K562 (cell line): ENCODE results near the gene COL13A1. TPM values are rescaled to one million over a fixed set of nuclear protein-coding genes. Genes with fewer than 3 reads are reported as not detected.

Source experiments
- ATAC-seq: fragments of 200-7000 bp; cut with Tn5 transposase; 3 replicates; pipeline ENCODE4 v1.9.1; 2020; ENCODE audit warnings: moderate library complexity
- BruUV-seq: library from RNA; stranded (reverse); fragments of 400-500 nt; replicated peaks from 2 replicates; lab custom pipeline; 2021; lab: Mats Ljungman, UMichigan
- CTCF ChIA-PET: fragments of 300-600 bp; formaldehyde crosslinking; extraction: SDS; loops from one replicate; lab custom pipeline; 2021; ENCODE audit warnings: low intra/inter-chr PET ratio; lab: Yijun Ruan, JAX
- POLR2A ChIA-PET: fragments of 300-600, 350-650 bp; sonication (Branson Sonifier 250); formaldehyde crosslinking; extraction: SDS; loops from one replicate; lab custom pipeline; 2021; ENCODE audit warnings: antibody characterized with exemption, inconsistent platforms; lab: Yijun Ruan, JAX
- DNase-seq, 4 experiments: peaks; one replicate each; pipeline versions ENCODE4 v3.0.0 to v3.0.0-alpha.2; 2011 to 2018; ENCODE audit warnings: low spot score in 3 of 4, mixed read lengths in 3 of 4; ENCODE audit errors: extremely low read depth in 1 of 4
- FAIRE-seq: peaks from 2 replicates; lab custom pipeline; 2011; peaks lifted over from hg19 to GRCh38; lab: Jason Lieb, UNC
- H2AFZ ChIP-seq: 2 replicates; pipeline ENCODE4 v1.6.0; 2011; ENCODE audit warnings: low read depth, low read length, control low read depth, inconsistent platforms
- H3K27ac ChIP-seq: fragments of 200-600 bp; 3 replicates; pipeline ENCODE4 v1.8.0; 2011; ENCODE audit warnings: low read depth, mild to moderate bottlenecking, control low read depth, inconsistent platforms, low read length, moderate library complexity, mixed read lengths; ENCODE audit errors: extremely low read depth
- H3K27me3 ChIP-seq, 2 experiments: fragments of 300-600 bp in 1 of 2; 2 replicates in 1 of 2; 3 replicates in 1 of 2; pipeline versions ENCODE4 v1.6.0 to v1.8.0; 2011; ENCODE audit warnings: inconsistent platforms in 2 of 2, low read length in 2 of 2, mild to moderate bottlenecking in 1 of 2, mixed read lengths in 1 of 2, moderate library complexity in 1 of 2; ENCODE audit not compliant: control insufficient read depth in 2 of 2, insufficient read depth in 2 of 2
- H3K36me3 ChIP-seq: fragments of 300-600 bp; 3 replicates; pipeline ENCODE4 v1.8.0; 2011; ENCODE audit warnings: mild to moderate bottlenecking, low read length, inconsistent platforms; ENCODE audit not compliant: control insufficient read depth, insufficient read depth
- H3K4me1 ChIP-seq, 2 experiments: fragments of 200-600 bp in 1 of 2; replicated peaks in 1 of 2; 2 replicates in 1 of 2; 3 replicates in 1 of 2; pipeline versions ENCODE4 v1.5.1 to v1.8.0; 2011; ENCODE audit warnings: inconsistent platforms in 2 of 2, low read length in 2 of 2, mild to moderate bottlenecking in 1 of 2, mixed read lengths in 1 of 2, moderate library complexity in 1 of 2; ENCODE audit not compliant: control insufficient read depth in 2 of 2, insufficient read depth in 2 of 2
- H3K4me2 ChIP-seq: 2 replicates; pipeline ENCODE4 v1.6.1; 2011; ENCODE audit warnings: low read length, control low read depth, inconsistent platforms, mixed read lengths; ENCODE audit not compliant: insufficient read depth
- H3K4me3 ChIP-seq: fragments of 200-600 bp; sonication (generic), shearing (Covaris generic); 2 replicates; pipeline ENCODE4 v1.5.1; 2016; ENCODE audit warnings: control low read depth, inconsistent platforms
- H3K79me2 ChIP-seq: fragments of 200-600 bp; 3 replicates; pipeline ENCODE4 v1.8.0; 2011; ENCODE audit warnings: low read length, inconsistent platforms; ENCODE audit not compliant: control insufficient read depth, insufficient read depth
- H3K9ac ChIP-seq, 2 experiments: 2 replicates each; pipeline versions ENCODE4 v1.6.0 to v1.6.1; 2011; ENCODE audit warnings: low read depth in 2 of 2, low read length in 2 of 2, control low read depth in 1 of 2, inconsistent platforms in 1 of 2, mild to moderate bottlenecking in 1 of 2, mixed read lengths in 1 of 2; ENCODE audit not compliant: insufficient read depth in 1 of 2
- H3K9me1 ChIP-seq: one replicate; pipeline ENCODE4 v1.6.0; 2011; ENCODE audit warnings: inconsistent platforms, mild to moderate bottlenecking, low read length, moderate library complexity; ENCODE audit not compliant: control insufficient read depth, insufficient read depth
- H3K9me3 ChIP-seq: replicated peaks from 2 replicates; pipeline ENCODE4 v1.5.1; 2011; ENCODE audit warnings: low read depth, low read length, inconsistent platforms; ENCODE audit not compliant: control insufficient read depth, insufficient read depth
- H4K20me1 ChIP-seq: replicated peaks from 2 replicates; pipeline ENCODE4 v1.6.1; 2011; ENCODE audit warnings: low read length, inconsistent platforms, mixed read lengths; ENCODE audit not compliant: control insufficient read depth, insufficient read depth
- CHD1 ChIP-seq: fragments of 200-600 bp; sonication (generic); IDR thresholded peaks from one replicate; pipeline ENCODE4 v1.6.1; 2012; ENCODE audit warnings: mild to moderate bottlenecking, moderate library complexity, low read length, inconsistent platforms
- COPS2 ChIP-seq: fragments of 450-650 bp; conservative IDR thresholded peaks from 2 replicates; pipeline ENCODE4 v1.6.1; 2016; ENCODE audit warnings: mild to moderate bottlenecking, moderate library complexity
- E2F3 ChIP-seq: fragments of 250-450 bp; sonication (Bioruptor Pico); IDR thresholded peaks from 2 replicates; pipeline ENCODE4 v1.4.0; 2020; ENCODE audit warnings: mild to moderate bottlenecking
- EHMT2 ChIP-seq: fragments of 450-650 bp; IDR thresholded peaks from 2 replicates; pipeline ENCODE4 v1.6.1; 2018; ENCODE audit warnings: antibody characterized with exemption
- HDAC6 ChIP-seq: IDR thresholded peaks from 2 replicates; pipeline ENCODE4 v1.6.1; 2012; ENCODE audit warnings: low read depth, mild to moderate bottlenecking, control low read depth, inconsistent platforms, low read length, moderate library complexity
- KDM1A ChIP-seq, 2 experiments: fragments of 450-650 bp; IDR thresholded peaks; 2 replicates each; pipeline ENCODE4 v1.6.1; 2016; ENCODE audit warnings: mild to moderate bottlenecking in 2 of 2
- KLF13 ChIP-seq: fragments of 450-650 bp; IDR thresholded peaks from 2 replicates; pipeline ENCODE4 v1.6.1; 2016; ENCODE audit warnings: missing genetic modification characterization, low read depth, mild to moderate bottlenecking, missing compliant biosample characterization, moderate library complexity, borderline replicate concordance
- MIER1 ChIP-seq: fragments of 450-650 bp; IDR thresholded peaks from 2 replicates; pipeline ENCODE4 v1.6.1; 2016; ENCODE audit warnings: antibody characterized with exemption, mild to moderate bottlenecking, low read depth
- NCOA4 ChIP-seq: fragments of 450-650 bp; IDR thresholded peaks from 2 replicates; pipeline ENCODE4 v1.6.1; 2018; ENCODE audit warnings: mild to moderate bottlenecking; ENCODE audit not compliant: partially characterized antibody
- POLR2A ChIP-seq: fragments of 450-650 bp; conservative IDR thresholded peaks from 2 replicates; pipeline ENCODE4 v1.6.1; 2016
- RBFOX2 ChIP-seq: fragments of 200-400 bp; formaldehyde crosslinking; IDR thresholded peaks from 2 replicates; pipeline ENCODE4 v1.6.1; 2017; ENCODE audit warnings: low read depth, mild to moderate bottlenecking, low read length, moderate library complexity
- RBM15 ChIP-seq: fragments of 200-400 bp; formaldehyde crosslinking; IDR thresholded peaks from 2 replicates; pipeline ENCODE4 v1.6.1; 2018; ENCODE audit warnings: mild to moderate bottlenecking, low read length, moderate library complexity; ENCODE audit not compliant: insufficient read depth
- TOE1 ChIP-seq, 2 experiments: fragments of 450-650 bp in 1 of 2; sonication (generic) in 1 of 2; formaldehyde crosslinking in 1 of 2; IDR thresholded peaks; 2 replicates each; pipeline versions ENCODE4 v1.7.1 to v1.8.0; 2016 to 2022; ENCODE audit warnings: borderline replicate concordance in 2 of 2, mild to moderate bottlenecking in 2 of 2, antibody characterized with exemption in 1 of 2, inconsistent platforms in 1 of 2, low read depth in 1 of 2, missing genetic modification reagents in 1 of 2, moderate library complexity in 1 of 2
- XRCC5 ChIP-seq: fragments of 200-400 bp; formaldehyde crosslinking; IDR thresholded peaks from 2 replicates; pipeline ENCODE4 v1.6.1; 2017; ENCODE audit warnings: low read depth, mild to moderate bottlenecking, low read length
- ZNF146 ChIP-seq: IDR thresholded peaks from one replicate; pipeline ENCODE4 v1.6.1; 2018; ENCODE audit warnings: missing compliant biosample characterization; ENCODE audit not compliant: unreplicated experiment
- ZNF212 ChIP-seq: fragments of 450-650 bp; formaldehyde crosslinking; IDR thresholded peaks from 2 replicates; pipeline ENCODE4 v1.4.0; 2020; ENCODE audit warnings: mild to moderate bottlenecking
- ZNF408 ChIP-seq: fragments of 250-450 bp; sonication (Bioruptor Pico); IDR thresholded peaks from 2 replicates; pipeline ENCODE4 v1.4.0; 2020; ENCODE audit warnings: low read depth, mild to moderate bottlenecking, moderate library complexity
- ZNF57 ChIP-seq: fragments of 450-650 bp; formaldehyde crosslinking; IDR thresholded peaks from 2 replicates; pipeline ENCODE4 v1.4.0; 2020; ENCODE audit warnings: mild to moderate bottlenecking, moderate library complexity
- ZNF696 ChIP-seq: fragments of 250-450 bp; sonication (Bioruptor Pico); conservative IDR thresholded peaks from 2 replicates; pipeline ENCODE4 v1.4.0; 2020; ENCODE audit warnings: mild to moderate bottlenecking, moderate library complexity
- ZNF780A ChIP-seq: fragments of 250-450 bp; sonication (Bioruptor Pico); IDR thresholded peaks from 2 replicates; pipeline ENCODE4 v1.5.0; 2021; ENCODE audit warnings: mild to moderate bottlenecking
- WGBS: fragments of 100-300 bp; shearing (Covaris generic); methylation state at CpG from one replicate; pipeline ENCODE4 v1.1.6; 2016; ENCODE audit warnings: low coverage, mixed read lengths; ENCODE audit not compliant: insufficient coverage; ENCODE audit errors: missing lambda C conversion rate; 5-methylcytosine and 5-hydroxymethylcytosine counted together
- in situ Hi-C: fragments of 300-500 bp; cut with MboI; formaldehyde crosslinking; loops from 4 replicates; pipeline ENCODE4 v1.15.0; 2018; ENCODE audit warnings: inconsistent platforms, mixed read lengths
- intact Hi-C: fragments of 100-400 bp; cut with micrococcal nuclease; formaldehyde crosslinking; loops from 2 replicates; pipeline ENCODE4 v1.14.2; 2022
- polyA plus RNA-seq, 8 experiments: library from polyadenylated mRNA; depleted of rRNA in 4 of 8; stranded (reverse) in 5 of 8; unstranded in 3 of 8; fragments of >200 nt; fragmentation: Nextera tagmentation in 2 of 8; fragmentation: Illumina TruSeq in 1 of 8; extraction: Ambion mirVana in 2 of 8; extraction: Trizol in 1 of 8; gene quantifications; 2 replicates each; pipeline versions ENCODE4 v1.2.1 to v1.2.3, GENCODE V29; 2011 to 2014; ENCODE audit warnings: inconsistent platforms in 1 of 8, missing spikeins in 1 of 8
- total RNA-seq, 7 experiments: library from RNA; depleted of rRNA in 6 of 7; stranded (reverse); fragments of >200 nt in 6 of 7; fragmentation: Illumina TruSeq in 2 of 7; extraction: Trizol in 2 of 7; gene quantifications; 2 replicates each; pipeline versions ENCODE4 v1.2.1 to v1.2.3, GENCODE V29; 2011 to 2021; ENCODE audit warnings: low replicate concordance in 1 of 7

Gene COL13A1
- total and polyA plus RNA-seq, 9 of the 15 experiments (the other 6 are each of a cell fraction or from before 2014, with no cell fraction given), result not detected

DNA sequence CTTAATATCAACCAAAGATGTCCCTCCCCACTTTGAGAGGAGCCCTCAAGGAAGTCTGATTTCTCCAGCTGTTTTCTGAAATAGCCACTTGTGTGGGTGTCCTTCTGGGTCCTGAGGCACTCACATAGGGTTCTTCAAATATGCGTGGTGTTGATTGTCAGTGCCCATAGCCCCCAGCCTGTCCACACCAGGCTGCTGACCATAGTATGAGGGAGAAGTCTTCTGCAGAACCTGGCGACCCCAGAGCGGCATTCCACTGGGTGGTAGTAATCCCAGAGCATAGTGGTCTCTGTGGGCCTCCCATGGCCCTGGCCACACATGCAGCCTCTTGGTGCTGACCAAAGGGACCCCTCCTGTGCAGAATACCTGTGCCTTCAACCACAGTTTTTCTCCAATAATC, 168.3 kb downstream of the COL13A1 start:
- Histone ChIP-seq H2AFZ (no peak overlapping the region), H3K4me3 (no peak overlapping the region), H4K20me1 (no peaks in the 10 kb centered on the region), H3K4me2 (no peak overlapping the region), H3K36me3 (no peaks in the 10 kb centered on the region), H3K27ac (no peak overlapping the region), H3K79me2 (no peaks in the 10 kb centered on the region), H3K27me3 (peaks cover 11 to 31% of the 10 kb centered on the region in 2 experiments), H3K4me1 (no peaks in the 10 kb centered on the region), H3K9me3 (no peaks in the 10 kb centered on the region), H3K9me1 (no peaks in the 10 kb centered on the region), H3K9ac (no peak overlapping the region)
- in situ Hi-C loops (no loop called here), intact Hi-C loops (no loop called here)
- no peak for ATAC-seq
- DNase-seq, result no peak
- FAIRE-seq, result no peak
- BruUV-seq, result no TSS peak
- POLR2A ChIA-PET, result no interaction called here
- TF ChIP-seq RBM15, result no peak
- TF ChIP-seq XRCC5, result no peak
- no peak for TF ChIP-seq ZNF212
- no peak for TF ChIP-seq HDAC6
- TF ChIP-seq RBFOX2, result no peak
- TF ChIP-seq MIER1, result no peak
- no peak for TF ChIP-seq CHD1
- CTCF ChIA-PET, result interaction anchor here (0.6 kb wide), 1 partner anchor 55 kb away, joined by 4 read pairs; no protein-coding TSS in a partner anchor
- 0% methylated on average over 3 of the region's 3 CpGs for WGBS

- no peaks in the 10 kb centered on the region for H3K79me2 ChIP-seq
- H3K4me1 ChIP-seq, result no peaks in the 10 kb centered on the region
- no TSS peak for BruUV-seq
- ATAC-seq (no peak), FAIRE-seq (no peak), DNase-seq (no peak)
- no peak overlapping the region for H3K27ac ChIP-seq
- no peaks in the 10 kb centered on the region for H3K36me3 ChIP-seq
- no peaks in the 10 kb centered on the region for H3K9me3 ChIP-seq
- no peak overlapping the region for H3K4me3 ChIP-seq
- ChIA-PET CTCF (no interaction called here), POLR2A (no interaction called here)
- H2AFZ ChIP-seq, result no peak overlapping the region
- 0% methylated on average over 3 of the region's 3 CpGs for WGBS
- intact Hi-C loops (no loop called here), in situ Hi-C loops (no loop called here)
- H3K4me2 ChIP-seq, result no peak overlapping the region
- H3K9ac ChIP-seq, result no peak overlapping the region
- H4K20me1 ChIP-seq, result no peaks in the 10 kb centered on the region
- no peaks in the 10 kb centered on the region for H3K9me1 ChIP-seq
- TF ChIP-seq POLR2A (no peak), EHMT2 (no peak), ZNF146 (no peak), ZNF696 (CRISPR knock-in tag) (no peak), KDM1A (IDR thresholded peaks at IDR 0.05) (no peak), ZNF408 (no peak), ZNF57 (no peak), NCOA4 (no peak), COPS2 (no peak), KLF13 (tag) (no peak), E2F3 (CRISPR knock-in tag) (no peak), TOE1 (IDR thresholded peaks at IDR 0.05; ENCODE audit: borderline replicate concordance) (no peak), TOE1 (CRISPR knock-in tag; IDR thresholded peaks at IDR 0.05; ENCODE audit: borderline replicate concordance, low read depth) (no peak), ZNF780A (no peak)
- TF ChIP-seq, all 486 proteins: peak for 0
- H3K27me3 ChIP-seq, result peaks cover 0 to 13% of the 10 kb centered on the region in 2 experiments; a peak in 4 of 5 replicates
These were observed 171.3 kb downstream of the COL13A1 start for GRCh38 chr10:69972981-69973397.
